OCI-LY7 (cell line): Measurements from ENCODE around the gene LARGE1. TPM values are rescaled to one million over a fixed set of nuclear protein-coding genes. Genes with fewer than 3 reads are reported as not detected.

Experiments
- BruUV-seq: library from RNA; stranded (reverse); fragments of 400-500 nt; replicated peaks from 2 replicates; lab custom pipeline; 2021; lab: Mats Ljungman, UMichigan
- CTCF ChIA-PET: fragments of 300-600 bp; sonication (Branson Sonifier 250); formaldehyde crosslinking; loops from one replicate; lab custom pipeline; 2022; ENCODE audit warnings: antibody characterized with exemption; ENCODE audit not compliant: unreplicated experiment; lab: Charles Lee
- POLR2A ChIA-PET: fragments of 300-600 bp; sonication (Branson Sonifier 250); formaldehyde crosslinking; loops from one replicate; lab custom pipeline; 2022; ENCODE audit warnings: antibody characterized with exemption; lab: Charles Lee
- DNase-seq: peaks from one replicate; pipeline ENCODE4 v3.0.0-alpha.2; 2015; ENCODE audit warnings: low spot score
- H2AFZ ChIP-seq: fragments of 200-600 bp; sonication (generic), shearing (Covaris generic); 2 replicates; pipeline ENCODE4 v1.6.1; 2014; ENCODE audit warnings: mild to moderate bottlenecking, antibody characterized with exemption, low read length, moderate library complexity
- H3K27ac ChIP-seq: fragments of 200-600 bp; sonication (generic); 2 replicates; pipeline ENCODE4 v1.5.1; 2014; ENCODE audit warnings: mixed run types, low read depth, mild to moderate bottlenecking, moderate library complexity, low read length, inconsistent platforms; ENCODE audit not compliant: poor library complexity, severe bottlenecking
- H3K36me3 ChIP-seq: fragments of 200-600 bp; sonication (generic); 2 replicates; pipeline ENCODE4 v1.6.1; 2014; ENCODE audit warnings: mild to moderate bottlenecking, antibody characterized with exemption, low read length, moderate library complexity, mixed read lengths; ENCODE audit not compliant: insufficient read depth
- H3K4me1 ChIP-seq: fragments of 200-600 bp; sonication (generic); 2 replicates; pipeline ENCODE4 v1.5.1; 2014; ENCODE audit warnings: mild to moderate bottlenecking, low read length; ENCODE audit not compliant: insufficient read depth, poor library complexity, severe bottlenecking
- H3K4me2 ChIP-seq: fragments of 200-600 bp; sonication (generic); 2 replicates; pipeline ENCODE4 v1.6.1; 2014; ENCODE audit warnings: mild to moderate bottlenecking, low read length
- H3K4me3 ChIP-seq: fragments of 200-600 bp; sonication (generic); 2 replicates; pipeline ENCODE4 v1.5.1; 2014; ENCODE audit warnings: mild to moderate bottlenecking, low read depth, low read length; ENCODE audit not compliant: poor library complexity, severe bottlenecking
- H3K79me2 ChIP-seq: fragments of 200-600 bp; sonication (generic); 2 replicates; pipeline ENCODE4 v1.6.1; 2016; ENCODE audit warnings: low read depth, mild to moderate bottlenecking, low read length, moderate library complexity, mixed read lengths; ENCODE audit not compliant: insufficient read depth
- H3K9me2 ChIP-seq: fragments of 200-600 bp; sonication (generic); 2 replicates; pipeline ENCODE4 v1.6.1; 2016; ENCODE audit warnings: mild to moderate bottlenecking, low read length, mixed read lengths; ENCODE audit not compliant: insufficient read depth
- H3K9me3 ChIP-seq: fragments of 200-600 bp; sonication (generic); 2 replicates; pipeline ENCODE4 v1.6.1; 2014; ENCODE audit warnings: mild to moderate bottlenecking, mixed run types, low read length, mixed read lengths
- H4K20me1 ChIP-seq: fragments of 200-600 bp; sonication (generic); 2 replicates; pipeline ENCODE4 v1.6.1; 2014; ENCODE audit warnings: mild to moderate bottlenecking, antibody characterized with exemption, low read length, moderate library complexity, mixed read lengths; ENCODE audit not compliant: insufficient read depth
- CTCF ChIP-seq: fragments of 200-600 bp; sonication (generic); conservative IDR thresholded peaks from 2 replicates; pipeline ENCODE4 v1.5.1; 2014; ENCODE audit warnings: mild to moderate bottlenecking, antibody characterized with exemption, low read length, moderate library complexity, mixed read lengths
- EZH2phosphoT487 ChIP-seq: fragments of 200-600 bp; sonication (generic); IDR thresholded peaks from 2 replicates; pipeline ENCODE4 v1.6.1; 2018; ENCODE audit warnings: low read depth, borderline replicate concordance, mild to moderate bottlenecking, mixed run types, antibody characterized with exemption, low read length, moderate library complexity, mixed read lengths
- intact Hi-C: fragments of 100-400 bp; cut with micrococcal nuclease; formaldehyde crosslinking; loops from one replicate; pipeline ENCODE4 v1.10.0; 2022; ENCODE audit not compliant: unreplicated experiment
- total RNA-seq, 2 experiments: library from RNA; depleted of rRNA in 1 of 2; stranded (reverse); fragments of >200 nt in 1 of 2; shearing (Covaris generic) in 1 of 2; gene quantifications; 2 replicates each; pipeline ENCODE4 v1.2.3, GENCODE V29; 2014 to 2022

Gene LARGE1
- total RNA-seq, 2 experiments from 2014 or later, result 31.5 to 31.9 TPM

DNA sequence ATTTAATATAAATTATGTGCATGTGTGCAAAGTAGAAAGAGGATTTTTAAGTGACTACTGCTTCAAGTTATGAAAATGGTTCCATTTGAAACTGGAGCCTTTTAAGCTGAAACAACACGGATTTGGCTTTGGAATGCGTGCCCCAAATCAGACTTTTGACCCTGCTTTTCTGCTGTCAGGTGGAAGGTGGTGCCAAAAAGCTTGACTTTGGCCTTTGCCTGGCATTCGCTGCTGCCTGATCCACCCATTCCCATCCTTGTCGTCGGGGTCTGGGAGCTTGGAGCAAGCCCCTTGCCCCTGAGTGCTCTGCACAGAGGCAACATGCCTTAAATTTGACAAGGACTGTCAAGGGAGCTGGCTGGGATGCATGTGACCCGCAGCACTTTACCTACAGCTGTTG lies 526.8 kb downstream of the LARGE1 start:
- no TSS peak for BruUV-seq
- H3K36me3 ChIP-seq, result no peaks in the 10 kb centered on the region
- H2AFZ ChIP-seq, result no peak overlapping the region
- H3K9me3 ChIP-seq, result no peaks in the 10 kb centered on the region
- no peak overlapping the region for H3K27ac ChIP-seq
- DNase-seq, result no peak
- H3K4me2 ChIP-seq, result no peak overlapping the region
- no peak for TF ChIP-seq CTCF
- TF ChIP-seq EZH2phosphoT487, result no peak
- no peak overlapping the region for H3K4me3 ChIP-seq
- no peaks in the 10 kb centered on the region for H4K20me1 ChIP-seq
- intact Hi-C loops, result no loop called here
- no peaks in the 10 kb centered on the region for H3K79me2 ChIP-seq
- no peaks in the 10 kb centered on the region for H3K9me2 ChIP-seq
- no peaks in the 10 kb centered on the region for H3K4me1 ChIP-seq
- ChIA-PET POLR2A (interaction anchor here (0.6 to 0.7 kb wide), 2 partner anchors 23 to 25 kb away, joined by 4 to 5 read pairs; no protein-coding TSS in a partner anchor), CTCF (interaction anchor here (0.6 kb wide), 1 partner anchor 577 kb away, joined by 4 read pairs; no protein-coding TSS in a partner anchor)

- ChIA-PET CTCF (no interaction called here), POLR2A (no interaction called here)
- Histone ChIP-seq H3K9me3 (no peaks in the 10 kb centered on the region), H3K9me2 (no peaks in the 10 kb centered on the region), H3K4me3 (no peak overlapping the region), H3K4me2 (no peak overlapping the region), H3K4me1 (no peaks in the 10 kb centered on the region), H4K20me1 (no peaks in the 10 kb centered on the region), H3K79me2 (no peaks in the 10 kb centered on the region), H3K27ac (no peak overlapping the region), H3K36me3 (no peaks in the 10 kb centered on the region), H2AFZ (no peak overlapping the region)
- BruUV-seq, result no TSS peak
- DNase-seq, result no peak
- TF ChIP-seq CTCF, result no peak
- TF ChIP-seq EZH2phosphoT487, result no peak
- intact Hi-C loops, result no loop called here
These were observed 529.0 kb downstream of the LARGE1 start for GRCh38 chr22:33391298-33391697.

GRCh38 chr22:33389936-33390335 lies 530.3 kb downstream of the LARGE1 start:
- no TSS peak for BruUV-seq
- DNase-seq, result no peak
- no peak overlapping the region for H3K4me2 ChIP-seq

More at GRCh38 chr22:33389936-33390335, 530.3 kb downstream of the LARGE1 start:
- intact Hi-C loops, result loop anchor here (5.0 kb wide), 1 partner anchor 88 kb away; no protein-coding TSS in a partner anchor
- no peak overlapping the region for H3K27ac ChIP-seq
- H2AFZ ChIP-seq, result no peak overlapping the region
- TF ChIP-seq CTCF (no peak), EZH2phosphoT487 (no peak)
- no peaks in the 10 kb centered on the region for H3K9me3 ChIP-seq
- no peaks in the 10 kb centered on the region for H3K9me2 ChIP-seq
- no peaks in the 10 kb centered on the region for H4K20me1 ChIP-seq
- no peak overlapping the region for H3K4me3 ChIP-seq
- H3K79me2 ChIP-seq, result no peaks in the 10 kb centered on the region
- no peaks in the 10 kb centered on the region for H3K36me3 ChIP-seq
- POLR2A ChIA-PET, result interaction anchor here (0.7 kb wide), 1 partner anchor 488 kb away, joined by 3 read pairs; no protein-coding TSS in a partner anchor
- CTCF ChIA-PET, result no interaction called here
- no peaks in the 10 kb centered on the region for H3K4me1 ChIP-seq
